HG03378 (cell line): ENCODE measurements around the gene NMNAT1.
A peak's percentile ranks its signal among the peaks of the same experiment; 100 is the strongest.
"Not testable (repeated sequence)": the region's sequence is repeated elsewhere in the genome, so short reads cannot be mapped to it uniquely, and the experiment has no call there.

Source experiments
- ATAC-seq: cut with Tn5 transposase; IDR thresholded peaks from one replicate; pipeline ENCODE4 v1.9.1; 2021; ENCODE audit warnings: mild to moderate bottlenecking, moderate library complexity; ENCODE audit not compliant: unreplicated experiment

Gene NMNAT1

DNA sequence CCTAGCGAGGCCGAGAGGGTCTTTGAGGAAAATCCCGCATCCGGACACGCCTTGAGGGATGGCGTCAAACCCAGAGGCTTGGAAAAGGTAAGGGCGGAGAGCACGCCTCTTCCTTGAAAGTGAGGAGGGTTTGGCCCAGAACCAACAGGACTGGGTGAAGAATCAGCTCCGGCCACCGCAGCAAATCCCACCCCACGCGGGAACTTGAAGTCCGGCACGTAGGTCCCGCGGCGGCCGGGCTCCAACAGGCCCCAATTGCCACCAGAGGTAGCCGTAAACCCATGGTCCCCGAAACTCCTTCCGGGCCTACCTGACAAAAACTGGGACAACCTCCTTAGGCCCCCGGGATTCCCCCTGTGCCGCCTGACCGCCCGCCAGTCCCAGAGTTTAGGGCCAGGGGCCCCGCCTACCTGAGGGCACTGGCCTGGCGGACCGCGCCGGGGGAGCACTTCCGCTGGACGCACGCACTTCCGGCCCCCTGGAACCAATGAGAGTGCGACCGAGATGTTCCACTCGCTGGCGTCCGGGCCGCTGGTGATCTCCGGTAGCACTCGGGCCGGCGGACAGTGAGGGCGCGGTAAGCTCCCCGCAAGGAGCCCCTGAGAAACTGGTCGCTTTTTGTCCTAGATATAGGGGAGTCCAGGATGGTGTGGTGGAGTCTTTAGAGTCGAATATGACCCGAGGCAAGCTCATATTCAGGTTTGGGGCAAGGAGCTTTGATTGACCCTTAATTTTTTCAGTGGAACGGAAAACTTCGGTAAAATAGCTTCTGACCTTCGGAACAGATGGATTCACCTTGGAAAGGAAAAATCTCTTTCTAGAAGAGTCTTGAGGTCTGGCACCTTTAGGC is at the start of gene NMNAT1, which contains the start of gene LZIC:
Gene NMNAT1, plus strand, starts transcription at position 537 of the 850 bp plus-strand sequence. CDS start 28,599 bp downstream, outside the sequence.
Gene LZIC, minus strand, starts transcription at position 453 of the 850 bp plus-strand sequence. CDS start 6,772 bp downstream, outside the sequence.
- peak; percentile 85 for ATAC-seq

DNA sequence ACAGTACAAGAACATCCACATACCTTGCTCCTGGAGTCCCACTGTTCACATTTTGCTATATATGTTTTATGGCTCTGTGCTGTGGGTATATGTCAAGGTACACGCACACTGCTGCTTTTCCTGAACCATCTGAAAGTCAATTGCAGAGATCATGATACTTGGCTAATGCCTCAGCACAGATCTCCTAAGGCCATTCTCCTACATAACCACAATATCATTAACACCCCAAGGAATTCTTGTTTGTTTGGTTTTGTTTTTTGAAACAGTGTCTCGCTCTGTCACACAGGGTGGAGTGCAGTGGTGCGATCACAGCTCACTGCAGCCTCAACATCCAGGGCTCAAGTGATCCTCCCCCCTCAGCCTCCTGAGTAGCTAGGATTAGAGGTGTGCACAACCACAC is 49.2 kb upstream of the NMNAT1 start:
- ATAC-seq: no peak

DNA sequence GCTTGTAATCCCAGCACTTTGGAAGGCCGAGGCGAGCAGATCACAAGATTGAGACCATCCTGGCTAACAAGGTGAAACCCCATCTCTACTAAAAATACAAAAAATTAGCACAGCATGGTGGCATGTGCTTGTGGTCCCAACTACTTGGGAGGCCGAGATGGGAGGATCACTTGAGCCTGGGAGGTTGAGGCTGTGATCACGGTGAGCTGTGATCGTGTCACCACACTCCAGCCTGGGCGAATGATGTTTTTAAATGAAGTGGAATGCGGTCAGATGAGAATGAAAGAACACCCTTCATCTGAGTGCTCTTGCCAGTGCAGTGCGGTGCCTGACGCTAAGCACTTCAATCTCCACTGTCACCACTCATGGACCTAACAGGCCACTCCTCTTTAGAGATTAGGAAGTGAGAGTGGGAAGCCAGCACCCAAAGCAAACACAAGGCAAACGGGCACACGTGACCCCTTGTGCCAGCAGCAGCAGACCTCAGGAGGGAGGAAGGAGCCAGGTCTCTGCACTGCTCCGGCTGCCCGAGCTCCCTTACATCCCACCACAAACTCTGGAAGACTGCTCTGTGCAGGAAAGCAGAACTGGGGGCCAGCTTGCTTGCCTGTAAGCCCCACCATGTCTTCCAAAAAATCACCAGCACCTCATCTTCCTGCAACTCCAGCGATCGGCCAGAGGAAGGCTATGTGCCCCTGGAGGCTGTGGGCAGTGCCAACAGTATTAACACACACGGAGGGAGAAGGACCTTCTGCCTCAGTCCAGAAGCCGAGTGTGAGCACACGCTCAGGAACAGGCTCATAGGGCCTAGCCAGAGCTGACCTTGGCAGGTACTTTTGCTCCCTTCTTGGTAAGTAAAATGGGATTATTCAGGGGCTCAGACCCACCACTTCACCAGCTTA is 42.9 kb upstream of the NMNAT1 start:
- no peak for ATAC-seq

DNA sequence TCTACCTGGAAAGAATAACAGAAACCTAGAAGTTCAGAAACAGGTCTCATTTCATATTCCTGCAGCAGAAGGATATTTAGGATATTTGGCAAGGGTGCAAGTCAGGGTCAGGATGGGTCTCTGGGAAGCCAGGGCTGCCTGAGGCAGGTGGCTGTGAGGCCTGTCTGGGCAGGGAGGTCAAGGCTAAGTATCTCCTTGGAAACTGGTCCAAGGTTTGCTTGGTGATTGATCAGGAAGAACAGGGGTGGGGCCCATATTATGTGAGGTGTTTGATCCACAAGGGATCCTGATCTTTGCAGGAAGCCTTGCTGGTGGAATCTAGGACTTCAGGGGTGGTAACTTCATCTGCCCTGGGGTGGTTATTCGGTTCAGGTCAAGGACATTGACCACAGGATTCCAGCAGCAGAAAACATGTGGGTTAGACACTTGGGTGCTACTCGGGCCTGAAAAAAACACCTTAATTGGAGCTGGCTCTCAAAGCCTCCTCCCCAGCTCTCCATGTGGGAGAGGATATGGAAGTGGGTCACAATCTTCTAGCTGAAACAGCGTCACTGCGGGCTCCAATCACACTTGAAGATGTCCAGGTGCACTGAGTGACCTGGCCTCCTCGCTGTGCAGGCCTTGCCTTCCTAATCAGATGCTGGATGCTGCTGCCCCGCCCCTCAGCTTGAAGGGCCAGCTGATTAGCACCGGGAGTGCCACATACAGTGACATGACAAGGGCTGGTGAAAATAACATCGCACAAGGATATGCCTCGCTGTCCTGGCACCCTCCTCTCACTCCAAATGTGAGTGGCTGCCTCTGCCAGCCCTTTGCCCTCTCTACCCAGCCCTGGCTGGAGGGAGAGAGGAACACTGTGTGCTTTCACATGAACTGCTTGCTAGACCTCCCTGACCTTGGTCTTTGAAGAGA is 41.9 kb upstream of the NMNAT1 start:
- ATAC-seq: no peak

- ATAC-seq: no peak
These were observed 41.2 kb upstream of the NMNAT1 start for GRCh38 chr1:9902060-9902452.

DNA sequence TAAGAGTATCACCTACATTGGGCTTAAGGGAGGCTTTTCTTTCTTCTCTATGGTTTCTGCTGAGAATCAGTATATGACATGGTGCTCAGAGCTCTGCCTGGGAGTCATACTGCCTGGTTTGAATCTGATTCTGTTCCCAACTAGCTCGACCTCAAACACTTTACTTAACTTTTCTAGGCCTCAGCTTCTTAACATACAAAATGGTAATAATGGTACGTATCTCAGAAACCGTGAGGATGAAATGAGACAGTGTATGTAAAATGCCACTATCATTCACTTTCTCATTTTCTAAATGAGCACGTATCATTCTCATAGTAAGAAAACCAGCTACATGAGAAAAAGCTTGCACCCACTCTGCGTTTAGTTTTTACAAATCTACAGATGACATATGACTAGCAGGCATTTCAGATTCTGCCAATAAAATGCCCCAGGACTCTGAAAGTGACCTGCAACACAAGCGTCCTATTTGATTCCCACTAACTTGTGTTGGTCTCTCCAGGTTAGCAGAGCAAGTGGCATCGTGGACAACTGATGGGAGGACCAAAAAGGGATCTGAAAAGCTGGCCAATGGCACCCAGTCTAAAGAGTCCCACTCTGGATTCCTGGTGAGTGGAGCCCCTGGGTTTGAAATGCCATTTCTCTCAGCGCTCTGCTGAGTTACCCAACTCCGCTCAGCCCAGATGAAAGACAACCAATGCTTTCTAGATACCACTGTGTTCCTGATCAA is 39.3 kb upstream of the NMNAT1 start:
- ATAC-seq: no peak

DNA sequence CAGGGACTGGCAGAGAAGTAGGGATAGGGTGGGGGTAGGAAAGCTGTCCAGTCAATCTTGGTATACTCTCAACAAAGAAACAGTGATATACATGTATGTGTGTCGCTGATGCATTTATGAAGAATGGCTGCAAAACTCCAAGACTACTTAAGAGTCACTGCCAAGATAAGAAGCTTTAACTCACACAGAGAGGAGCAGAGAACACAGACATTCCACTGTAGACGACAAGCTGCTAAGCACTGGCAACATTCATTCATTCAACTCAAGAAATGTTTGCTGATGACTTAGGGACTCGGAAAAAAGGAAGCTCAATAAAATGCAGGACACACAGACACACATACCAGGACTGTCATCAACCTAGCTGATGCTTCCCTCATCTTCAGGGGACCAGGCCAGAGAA is 38.7 kb upstream of the NMNAT1 start:
- no peak for ATAC-seq

- no peak for ATAC-seq
These were observed 38.3 kb upstream of the NMNAT1 start for GRCh38 chr1:9905010-9905409.

- ATAC-seq: no peak
These were observed 36.8 kb upstream of the NMNAT1 start for GRCh38 chr1:9906466-9906865.

DNA sequence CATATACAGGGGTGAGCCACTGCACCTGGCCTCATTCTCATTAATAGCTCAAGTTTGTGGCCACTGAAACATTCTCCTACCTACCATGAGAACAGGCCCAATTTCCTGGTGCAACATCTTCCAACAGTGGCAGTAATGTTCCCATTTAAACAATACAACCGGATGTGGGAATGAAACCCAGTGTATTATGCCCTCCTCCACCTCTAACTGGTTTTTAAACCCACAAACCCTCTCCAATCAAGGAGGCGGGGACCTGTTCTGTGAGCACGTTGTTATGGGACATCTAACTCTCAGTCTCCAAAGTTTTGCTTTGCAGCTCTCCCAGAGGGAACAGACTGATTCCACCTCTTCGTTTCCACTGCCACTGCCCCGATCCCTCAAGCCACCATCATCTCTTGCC is 35.8 kb upstream of the NMNAT1 start:
- no peak for ATAC-seq

GRCh38 chr1:9908871-9909233 is 34.4 kb upstream of the NMNAT1 start:
- no peak for ATAC-seq

- ATAC-seq: no peak
These were observed 33.8 kb upstream of the NMNAT1 start for GRCh38 chr1:9909234-9910046.

DNA sequence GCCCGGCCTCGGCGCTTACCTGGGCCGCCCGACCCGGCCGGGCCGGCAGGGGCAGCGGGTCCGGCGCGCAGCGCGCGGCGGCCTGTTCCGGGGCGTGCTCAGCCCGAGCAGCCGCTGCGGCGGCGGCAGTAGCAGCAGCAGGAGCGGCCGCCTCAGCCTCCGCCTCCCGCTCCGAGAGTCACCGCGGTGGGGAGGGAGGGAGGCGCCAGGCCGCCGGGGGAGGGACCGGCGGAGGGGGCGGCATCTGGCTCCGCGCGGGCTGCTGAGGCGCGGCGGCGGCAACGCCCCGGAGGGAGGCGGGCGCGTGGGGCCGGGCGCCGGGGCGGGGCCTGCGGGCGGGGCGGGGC is 33.2 kb upstream of the NMNAT1 start, which contains the start of gene CTNNBIP1:
Gene CTNNBIP1, minus strand, starts transcription at position 194 of the 347 bp plus-strand sequence. CDS start 38,205 bp downstream, outside the sequence.
- no peak for ATAC-seq

- peak; percentile 83 for ATAC-seq
These were observed 32.7 kb upstream of the NMNAT1 start for GRCh38 chr1:9910423-9911178.

GRCh38 chr1:9912264-9912936 is 30.9 kb upstream of the NMNAT1 start:
- no peak for ATAC-seq

GRCh38 chr1:9914610-9914937 is 28.7 kb upstream of the NMNAT1 start:
- ATAC-seq: no peak

DNA sequence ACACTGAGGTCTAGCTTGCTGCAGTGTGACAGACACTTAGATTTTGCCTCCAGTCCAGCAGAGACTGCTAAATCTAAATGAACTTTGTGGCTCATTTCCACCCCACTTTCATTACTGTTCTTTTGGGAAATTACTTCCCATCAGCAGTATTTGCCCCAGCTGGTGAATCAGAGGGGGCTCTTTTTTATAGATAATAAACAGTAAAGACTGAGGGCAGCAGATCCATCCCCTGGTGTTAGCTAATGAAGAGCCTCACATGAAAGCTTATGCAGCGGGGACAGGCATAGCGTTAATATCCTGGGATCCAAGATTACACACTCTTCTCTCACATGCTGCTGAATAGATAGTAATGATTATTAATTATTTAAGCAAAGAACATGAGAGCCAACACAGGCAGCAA is 26.8 kb upstream of the NMNAT1 start:
- ATAC-seq: no peak

DNA sequence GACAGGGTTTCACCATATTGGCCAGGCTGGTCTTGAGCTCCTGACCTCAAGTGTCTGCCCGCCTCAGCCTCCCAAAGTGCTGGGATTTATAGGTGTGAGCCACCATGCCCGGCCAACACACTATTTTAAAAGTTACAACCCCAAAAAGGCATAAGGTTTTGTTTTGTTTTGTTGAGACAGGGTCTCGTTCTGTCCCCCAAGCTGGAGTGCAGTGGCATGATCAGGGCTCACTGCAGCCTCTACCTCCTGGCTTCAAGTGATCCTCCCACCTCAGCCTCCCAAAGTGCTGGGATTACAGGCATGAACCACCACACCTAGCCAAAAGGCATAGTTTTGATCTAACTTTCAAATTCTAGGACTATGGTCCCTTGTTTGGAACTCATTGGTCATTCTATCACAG is 25.8 kb upstream of the NMNAT1 start:
- ATAC-seq: not testable (repeated sequence)
